Natural killer cell (primary cell): Measurements from ENCODE around the gene PDE6A. TPM values are rescaled to one million over a fixed set of nuclear protein-coding genes. Genes with fewer than 3 reads are reported as not detected.

ENCODE experiments used
- ATAC-seq, 3 donors: fragments of 150-1000 bp in 2 of 3; fragments of 200-7000 bp in 1 of 3; cut with Tn5 transposase; 1 replicate in 1 of 3; 2 replicates in 2 of 3; pipeline ENCODE4 v1.10.0; 2021; ENCODE audit warnings: mild to moderate bottlenecking in 2 of 3, moderate library complexity in 2 of 3
- DNase-seq, 2 donors: peaks; one replicate each; pipeline versions ENCODE4 v3.0.0 to v3.0.0-alpha.2; 2013 to 2021; ENCODE audit warnings: mixed read lengths in 1 of 2
- H3K27ac ChIP-seq: one replicate; pipeline ENCODE4 v1.5.1; 2013; ENCODE audit warnings: mild to moderate bottlenecking, low read length
- H3K27me3 ChIP-seq: one replicate; pipeline ENCODE4 v1.6.1; 2013; ENCODE audit warnings: low read length; ENCODE audit not compliant: control insufficient read depth, insufficient read depth
- H3K36me3 ChIP-seq: one replicate; pipeline ENCODE4 v1.6.1; 2013; ENCODE audit warnings: low read length; ENCODE audit not compliant: control insufficient read depth, insufficient read depth
- H3K4me1 ChIP-seq: one replicate; pipeline ENCODE4 v1.6.1; 2013; ENCODE audit warnings: low read length; ENCODE audit not compliant: control insufficient read depth, insufficient read depth
- H3K4me3 ChIP-seq: one replicate; pipeline ENCODE4 v1.5.1; 2013; ENCODE audit warnings: low read length
- H3K9me3 ChIP-seq: one replicate; pipeline ENCODE4 v1.6.1; 2013; ENCODE audit warnings: low read length; ENCODE audit not compliant: control insufficient read depth, insufficient read depth
- H3K27ac Mint-ChIP-seq, 2 donors: one replicate each; pipeline ENCODE4 v1.8.0; 2022; ENCODE audit warnings: mild to moderate bottlenecking in 2 of 2, mixed read lengths in 2 of 2, moderate library complexity in 1 of 2
- H3K27me3 Mint-ChIP-seq, 2 donors: one replicate each; pipeline ENCODE4 v1.8.0; 2022; ENCODE audit warnings: low read depth in 2 of 2, mixed read lengths in 2 of 2
- H3K36me3 Mint-ChIP-seq: one replicate; pipeline ENCODE4 v1.8.0; 2022; ENCODE audit warnings: mixed read lengths
- H3K4me1 Mint-ChIP-seq, 2 donors: one replicate each; pipeline ENCODE4 v1.8.0; 2022; ENCODE audit warnings: mixed read lengths in 2 of 2
- H3K4me3 Mint-ChIP-seq: one replicate; pipeline ENCODE4 v1.8.0; 2022; ENCODE audit warnings: mild to moderate bottlenecking, moderate library complexity, mixed read lengths
- H3K9me3 Mint-ChIP-seq, 2 donors: one replicate each; pipeline ENCODE4 v1.8.0; 2022; ENCODE audit warnings: mixed read lengths in 2 of 2
- CTCF ChIP-seq: fragments of 200-600 bp; IDR thresholded peaks from one replicate; pipeline ENCODE4 v1.8.0; 2022; ENCODE audit warnings: antibody characterized with exemption
- WGBS: methylation state at CpG from one replicate; pipeline ENCODE4 v1.1.7; 2013; ENCODE audit warnings: missing lambda C conversion rate; ENCODE audit not compliant: insufficient coverage; 5-methylcytosine and 5-hydroxymethylcytosine counted together
- intact Hi-C: fragments of 100-400 bp; cut with micrococcal nuclease; formaldehyde crosslinking; loops from one replicate; pipeline ENCODE4 v1.14.2; 2022
- total RNA-seq, 4 donors: library from RNA; stranded (reverse); fragments of 120-200 nt in 1 of 4; gene quantifications; one replicate each; pipeline versions ENCODE4 v1.2.3 to v1.2.4, GENCODE V29; 2013 to 2022

PDE6A gene
- total RNA-seq, 3 donors from 2014 or later (not counting 1 experiment from before 2014, with no cell fraction given), result not detected

- DNase-seq, result no peak
- no peaks in the 10 kb centered on the region for H3K9me3 ChIP-seq
- Mint-ChIP-seq H3K9me3 (no peaks in the 10 kb centered on the region), H3K36me3 (no peaks in the 10 kb centered on the region), H3K4me1 (no peaks in the 10 kb centered on the region), H3K27me3 (no peaks in the 10 kb centered on the region), H3K4me3 (no peak overlapping the region), H3K27ac (no peak overlapping the region)
- WGBS, result 92% methylated on average over 2 of the region's 2 CpGs
- no peaks in the 10 kb centered on the region for H3K27me3 ChIP-seq
- no peak for ATAC-seq
- TF ChIP-seq CTCF, result no peak
- H3K27ac ChIP-seq, result no peak overlapping the region
- no peaks in the 10 kb centered on the region for H3K36me3 ChIP-seq
- no peak overlapping the region for H3K4me3 ChIP-seq
- intact Hi-C loops, result no loop called here
- no peaks in the 10 kb centered on the region for H3K4me1 ChIP-seq
Observed at GRCh38 chr5:149820012-149820411, 124.6 kb downstream of the PDE6A start.

GRCh38 chr5:149818116-149818515, 126.5 kb downstream of the PDE6A start:
- 81% methylated on average over 4 of the region's 4 CpGs for WGBS
- intact Hi-C loops, result no loop called here
- Mint-ChIP-seq H3K4me3 (no peak overlapping the region), H3K36me3 (no peaks in the 10 kb centered on the region), H3K27me3 (no peaks in the 10 kb centered on the region), H3K27ac (no peak overlapping the region), H3K4me1 (no peaks in the 10 kb centered on the region), H3K9me3 (no peaks in the 10 kb centered on the region)
- Histone ChIP-seq H3K36me3 (no peaks in the 10 kb centered on the region), H3K27me3 (no peaks in the 10 kb centered on the region), H3K4me1 (no peaks in the 10 kb centered on the region), H3K9me3 (no peaks in the 10 kb centered on the region), H3K4me3 (no peak overlapping the region), H3K27ac (no peak overlapping the region)
- no peak for TF ChIP-seq CTCF
- DNase-seq (no peak), ATAC-seq (no peak)

- WGBS, result 69% methylated on average over 4 of the region's 4 CpGs
- Histone ChIP-seq H3K27me3 (no peaks in the 10 kb centered on the region), H3K4me3 (no peak overlapping the region), H3K36me3 (no peaks in the 10 kb centered on the region), H3K27ac (no peak overlapping the region), H3K4me1 (no peaks in the 10 kb centered on the region), H3K9me3 (no peaks in the 10 kb centered on the region)
- Mint-ChIP-seq H3K27ac (no peak overlapping the region), H3K4me3 (no peak overlapping the region), H3K27me3 (no peaks in the 10 kb centered on the region), H3K36me3 (no peaks in the 10 kb centered on the region), H3K9me3 (no peaks in the 10 kb centered on the region), H3K4me1 (no peaks in the 10 kb centered on the region)
- no peak for ATAC-seq
- no peak for DNase-seq
- intact Hi-C loops, result no loop called here
- no peak for TF ChIP-seq CTCF
Observed at GRCh38 chr5:149817539-149818060, 127.0 kb downstream of the PDE6A start.

- H3K4me3 ChIP-seq, result no peak overlapping the region
- H3K36me3 ChIP-seq, result no peaks in the 10 kb centered on the region
- no peak for TF ChIP-seq CTCF
- intact Hi-C loops, result no loop called here
- Mint-ChIP-seq H3K27ac (no peak overlapping the region), H3K4me3 (no peak overlapping the region), H3K4me1 (no peaks in the 10 kb centered on the region), H3K36me3 (no peaks in the 10 kb centered on the region), H3K27me3 (no peaks in the 10 kb centered on the region), H3K9me3 (no peaks in the 10 kb centered on the region)
- no peak overlapping the region for H3K27ac ChIP-seq
- 100% methylated on average over 2 of the region's 2 CpGs for WGBS
- DNase-seq (no peak), ATAC-seq (no peak)
- no peaks in the 10 kb centered on the region for H3K4me1 ChIP-seq
- H3K27me3 ChIP-seq, result no peaks in the 10 kb centered on the region
- no peaks in the 10 kb centered on the region for H3K9me3 ChIP-seq
Observed at GRCh38 chr5:149816661-149817060, 127.9 kb downstream of the PDE6A start.
